ENCODE measurements around the gene OGFR.

Gene OGFR

GRCh38 chr20:62814709-62815065, 10.1 kb downstream of the OGFR start:
- H3K27ac ChIP-seq = no peak overlapping the region
- TF ChIP-seq CTCF (conservative IDR thresholded peaks at IDR 0.05) = no peak

GRCh38 chr20:62815066-62815991, 10.7 kb downstream of the OGFR start:
- no peak overlapping the region for H3K27ac ChIP-seq
- TF ChIP-seq CTCF (conservative IDR thresholded peaks at IDR 0.05) = no peak

GRCh38 chr20:62816031-62816883, 11.6 kb downstream of the OGFR start:
- no peak for TF ChIP-seq CTCF (conservative IDR thresholded peaks at IDR 0.05)
- peak overlapping the region; percentile 47; the same call in 1 of the 2 replicates for H3K27ac ChIP-seq

GRCh38 chr20:62816884-62817873, 12.5 kb downstream of the OGFR start, which contains the start of gene COL9A3:
Gene COL9A3 (plus strand): TSS chr20:62817050. CDS start chr20:62817065, 15 bp downstream.
- no peak for TF ChIP-seq CTCF (conservative IDR thresholded peaks at IDR 0.05)
- peak within 1 kb of the TSS; percentile 47; the same call in 1 of the 2 replicates for H3K27ac ChIP-seq

- no peak overlapping the region; the same call in 1 of the 2 replicates for H3K27ac ChIP-seq
- no peak for TF ChIP-seq CTCF (conservative IDR thresholded peaks at IDR 0.05)
Observed at GRCh38 chr20:62817975-62818591, 13.4 kb downstream of the OGFR start.

- H3K27ac ChIP-seq = no peak overlapping the region; the same call in 1 of the 2 replicates
- TF ChIP-seq CTCF (conservative IDR thresholded peaks at IDR 0.05) = no peak
Observed at GRCh38 chr20:62818592-62819493, 14.2 kb downstream of the OGFR start.

Data from VCaP (cell line).